H1 (cell line): Measurements from ENCODE around the gene CDK8. TPM values are rescaled to one million over a fixed set of nuclear protein-coding genes. Genes with fewer than 3 reads are reported as not detected.
A peak's percentile ranks its signal among the peaks of the same experiment; 100 is the strongest.

Source experiments
- CHD7 ChIP-seq: fragments of 300-600 bp; sonication (generic); IDR thresholded peaks from 2 replicates; pipeline ENCODE4 v1.7.1; 2012; ENCODE audit warnings: low read length, moderate library complexity, mild to moderate bottlenecking, inconsistent platforms; ENCODE audit not compliant: insufficient replicate concordance
- CTBP2 ChIP-seq: IDR thresholded peaks from 2 replicates; pipeline ENCODE4 v1.7.0; 2011; ENCODE audit warnings: borderline replicate concordance, mild to moderate bottlenecking, moderate library complexity, mixed read lengths, low read length; ENCODE audit not compliant: insufficient read depth, insufficient read length
- CTCF ChIP-seq, 3 experiments: IDR thresholded peaks; 1 replicate in 2 of 3; 2 replicates in 1 of 3; pipeline versions ENCODE4 v1.5.1 to v1.6.1; 2011; ENCODE audit warnings: low read length in 3 of 3, mild to moderate bottlenecking in 3 of 3, inconsistent platforms in 2 of 3, low read depth in 1 of 3, moderate library complexity in 1 of 3; ENCODE audit not compliant: insufficient read depth in 1 of 3; ENCODE audit errors: control extremely low read depth in 1 of 3
- MAX ChIP-seq: IDR thresholded peaks from 2 replicates; pipeline ENCODE4 v1.6.1; 2012; ENCODE audit warnings: inconsistent platforms
- NANOG ChIP-seq: IDR thresholded peaks from 2 replicates; pipeline ENCODE4 v1.6.1; 2011; ENCODE audit warnings: low read length, low read depth, mild to moderate bottlenecking, inconsistent platforms; ENCODE audit not compliant: insufficient read depth, poor library complexity, severe bottlenecking
- POLR2A ChIP-seq, 2 experiments: IDR thresholded peaks; 1 replicate in 1 of 2; 2 replicates in 1 of 2; pipeline ENCODE4 v1.6.1; 2011; ENCODE audit warnings: low read depth in 2 of 2, low read length in 2 of 2, mild to moderate bottlenecking in 2 of 2; ENCODE audit errors: control extremely low read depth in 1 of 2
- SP2 ChIP-seq: IDR thresholded peaks from 2 replicates; pipeline ENCODE4 v1.6.1; 2012; ENCODE audit warnings: mild to moderate bottlenecking, low read length, inconsistent platforms
- polyA plus RNA-seq, 7 experiments: library from polyadenylated mRNA; depleted of rRNA in 3 of 7; stranded (reverse) in 5 of 7; unstranded in 2 of 7; fragments of >200 nt in 5 of 7; fragments of 200-250 nt in 2 of 7; gene quantifications; 1 replicate in 5 of 7; 2 replicates in 1 of 7; 4 replicates in 1 of 7; pipeline versions ENCODE4 v1.2.1 to v1.2.3, GENCODE V29; 2011 to 2013; ENCODE audit warnings: missing spikeins in 2 of 7, mixed read lengths in 2 of 7
- total RNA-seq: library from RNA; stranded (reverse); fragmentation: NEBNext Ultra II Directional; extraction: Animal tissue kit (Norgen Biotek cat#: 25700); gene quantifications from 2 replicates; pipeline ENCODE4 v1.2.1, GENCODE V29; 2021

The CDK8 gene
- total and polyA plus RNA-seq, 2 of the 8 experiments (the other 6 are each of a cell fraction or from before 2014, with no cell fraction given), result 22.1 to 25.6 TPM

- TF ChIP-seq CHD7, result no peak
- no peak for TF ChIP-seq NANOG
- no peak for TF ChIP-seq MAX
- no peak for TF ChIP-seq SP2
- TF ChIP-seq CTCF (IDR thresholded peaks at IDR 0.05; ENCODE audit: control extremely low read depth in 1 of 3, insufficient read depth in 1 of 3, low read depth in 1 of 3, low read length in 3 of 3), result peak in 2 of 3 experiments; percentile 14 to 27; a peak in 1 of 4 replicates
- no peak for TF ChIP-seq POLR2A (IDR thresholded peaks at IDR 0.05; ENCODE audit: control extremely low read depth in 1 of 2, low read depth in 2 of 2, low read length in 2 of 2)
- TF ChIP-seq CTBP2, result no peak
These were observed 26.9 kb downstream of the CDK8 start (continued) for GRCh38 chr13:26280822-26281221.
